ENCODE measurements around the gene HSD3B2. TPM values are rescaled to one million over a fixed set of nuclear protein-coding genes. Genes with fewer than 3 reads are reported as not detected.

The HSD3B2 gene
- total RNA-seq, 1 donor from 2014 or later: not detected

DNA sequence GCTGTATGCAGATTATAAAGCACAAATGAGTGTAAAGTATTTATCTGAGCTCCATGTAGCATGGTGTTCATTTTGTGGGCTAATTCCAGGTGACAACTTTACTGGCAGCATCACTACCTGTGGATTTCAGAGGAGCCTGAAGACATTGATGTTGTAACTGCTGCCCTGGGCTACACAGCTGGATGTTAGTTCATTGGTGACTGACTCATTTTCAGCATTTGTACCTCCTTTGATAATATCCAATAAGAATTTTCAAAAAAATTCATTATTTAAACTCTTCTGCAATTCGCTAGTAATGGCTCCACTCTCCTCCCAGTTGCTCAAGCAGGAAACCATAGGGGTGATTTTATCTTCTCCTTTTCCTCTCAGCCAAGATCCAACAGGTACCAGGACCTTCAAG lies 54.8 kb downstream of the HSD3B2 start:
- Mint-ChIP-seq H3K4me3 (ENCODE audit: low read depth) (no peak overlapping the region), H3K9me3 (ENCODE audit: low read depth) (no peaks in the 10 kb centered on the region), H3K27ac (no peak overlapping the region), H3K27me3 (peaks cover 13% of the 10 kb centered on the region), H3K36me3 (ENCODE audit: insufficient read depth) (no peaks in the 10 kb centered on the region), H3K4me1 (ENCODE audit: low read depth) (peaks cover 2% of the 10 kb centered on the region)
- DNase-seq (ENCODE audit: low spot score, unreplicated experiment): no peak
- TF ChIP-seq, protein P1, sequence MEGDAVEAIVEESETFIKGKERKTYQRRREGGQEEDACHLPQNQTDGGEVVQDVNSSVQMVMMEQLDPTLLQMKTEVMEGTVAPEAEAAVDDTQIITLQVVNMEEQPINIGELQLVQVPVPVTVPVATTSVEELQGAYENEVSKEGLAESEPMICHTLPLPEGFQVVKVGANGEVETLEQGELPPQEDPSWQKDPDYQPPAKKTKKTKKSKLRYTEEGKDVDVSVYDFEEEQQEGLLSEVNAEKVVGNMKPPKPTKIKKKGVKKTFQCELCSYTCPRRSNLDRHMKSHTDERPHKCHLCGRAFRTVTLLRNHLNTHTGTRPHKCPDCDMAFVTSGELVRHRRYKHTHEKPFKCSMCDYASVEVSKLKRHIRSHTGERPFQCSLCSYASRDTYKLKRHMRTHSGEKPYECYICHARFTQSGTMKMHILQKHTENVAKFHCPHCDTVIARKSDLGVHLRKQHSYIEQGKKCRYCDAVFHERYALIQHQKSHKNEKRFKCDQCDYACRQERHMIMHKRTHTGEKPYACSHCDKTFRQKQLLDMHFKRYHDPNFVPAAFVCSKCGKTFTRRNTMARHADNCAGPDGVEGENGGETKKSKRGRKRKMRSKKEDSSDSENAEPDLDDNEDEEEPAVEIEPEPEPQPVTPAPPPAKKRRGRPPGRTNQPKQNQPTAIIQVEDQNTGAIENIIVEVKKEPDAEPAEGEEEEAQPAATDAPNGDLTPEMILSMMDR (IDR thresholded peaks at IDR 0.05; ENCODE audit: unreplicated experiment): no peak

DNA sequence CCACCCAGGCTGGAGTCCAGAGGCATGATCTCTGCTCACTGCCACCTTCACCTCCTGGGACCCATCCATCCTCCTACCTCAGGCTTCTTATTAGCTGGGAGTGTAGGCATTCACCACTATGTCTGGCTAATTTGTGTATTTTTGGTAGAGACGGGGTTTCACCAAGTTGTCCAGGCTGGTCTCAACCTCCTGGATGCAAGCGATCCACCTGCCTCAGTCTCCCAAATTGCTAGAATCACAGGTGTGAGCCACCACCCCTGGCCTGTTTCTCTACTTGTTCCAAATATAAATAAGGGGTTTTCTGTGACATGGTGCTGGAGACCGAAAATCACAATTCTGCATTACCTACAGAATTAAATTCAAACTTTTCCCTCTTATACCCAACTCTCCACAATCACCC lies 55.4 kb downstream of the HSD3B2 start:
- H3K4me1 Mint-ChIP-seq (ENCODE audit: low read depth): peaks cover 2% of the 10 kb centered on the region
- H3K27me3 Mint-ChIP-seq: peaks cover 16% of the 10 kb centered on the region
- H3K36me3 Mint-ChIP-seq (ENCODE audit: insufficient read depth): no peaks in the 10 kb centered on the region
- DNase-seq (ENCODE audit: low spot score, unreplicated experiment): no peak
- no peaks in the 10 kb centered on the region for H3K9me3 Mint-ChIP-seq (ENCODE audit: low read depth)
- no peak overlapping the region for H3K4me3 Mint-ChIP-seq (ENCODE audit: low read depth)
- no peak overlapping the region for H3K27ac Mint-ChIP-seq
- TF ChIP-seq, protein P1 (IDR thresholded peaks at IDR 0.05; ENCODE audit: unreplicated experiment): no peak

DNA sequence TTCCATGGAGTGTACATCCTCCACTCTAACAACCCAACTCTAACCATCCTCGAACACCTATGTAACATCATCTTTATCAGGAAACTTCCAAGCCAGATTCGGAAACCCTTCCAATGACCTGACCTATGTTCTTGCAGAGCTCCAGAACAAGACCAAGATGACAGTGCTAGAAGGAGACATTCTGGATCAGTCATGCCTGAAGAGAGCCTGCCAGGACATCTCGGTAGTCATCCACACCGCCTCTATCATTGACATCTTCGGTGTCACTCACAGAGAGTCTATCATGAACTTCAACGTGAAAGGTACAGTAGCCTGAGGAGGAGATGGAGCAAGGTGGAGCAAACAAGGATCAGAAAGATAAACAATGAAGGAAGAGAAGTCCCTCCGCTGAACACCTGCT lies 56.0 kb downstream of the HSD3B2 start:
- Mint-ChIP-seq H3K27me3 (peaks cover 18% of the 10 kb centered on the region), H3K4me1 (ENCODE audit: low read depth) (peaks cover 3% of the 10 kb centered on the region), H3K4me3 (ENCODE audit: low read depth) (no peak overlapping the region), H3K36me3 (ENCODE audit: insufficient read depth) (no peaks in the 10 kb centered on the region), H3K27ac (no peak overlapping the region), H3K9me3 (ENCODE audit: low read depth) (no peaks in the 10 kb centered on the region)
- TF ChIP-seq, protein P1 (IDR thresholded peaks at IDR 0.05; ENCODE audit: unreplicated experiment): no peak
- no peak for DNase-seq (ENCODE audit: low spot score, unreplicated experiment)

DNA sequence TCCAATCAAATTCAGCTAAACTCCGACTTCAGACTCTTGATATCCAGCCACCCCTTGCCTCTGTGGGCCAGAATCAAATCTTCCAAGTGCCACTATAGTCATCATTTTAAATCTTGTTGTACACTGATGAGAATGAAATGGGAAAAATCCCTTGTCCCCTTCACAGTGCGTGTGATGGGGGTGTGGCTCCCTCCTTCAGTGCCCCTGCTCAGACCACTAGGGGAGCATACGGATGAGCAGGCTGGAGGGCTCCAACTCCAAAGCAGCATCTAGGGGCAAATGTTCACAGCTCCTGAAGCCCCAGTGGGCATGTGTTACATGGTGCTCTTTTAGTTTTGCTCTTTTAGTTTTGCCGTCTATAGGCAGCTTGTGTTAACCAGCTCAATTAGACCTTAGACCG lies 56.6 kb downstream of the HSD3B2 start:
- H3K27me3 Mint-ChIP-seq: peaks cover 19% of the 10 kb centered on the region
- H3K4me1 Mint-ChIP-seq (ENCODE audit: low read depth): peaks cover 4% of the 10 kb centered on the region
- H3K9me3 Mint-ChIP-seq (ENCODE audit: low read depth): no peaks in the 10 kb centered on the region
- no peak overlapping the region for H3K27ac Mint-ChIP-seq
- TF ChIP-seq, protein P1 (IDR thresholded peaks at IDR 0.05; ENCODE audit: unreplicated experiment): no peak
- no peak overlapping the region for H3K4me3 Mint-ChIP-seq (ENCODE audit: low read depth)
- no peaks in the 10 kb centered on the region for H3K36me3 Mint-ChIP-seq (ENCODE audit: insufficient read depth)
- DNase-seq (ENCODE audit: low spot score, unreplicated experiment): no peak

DNA sequence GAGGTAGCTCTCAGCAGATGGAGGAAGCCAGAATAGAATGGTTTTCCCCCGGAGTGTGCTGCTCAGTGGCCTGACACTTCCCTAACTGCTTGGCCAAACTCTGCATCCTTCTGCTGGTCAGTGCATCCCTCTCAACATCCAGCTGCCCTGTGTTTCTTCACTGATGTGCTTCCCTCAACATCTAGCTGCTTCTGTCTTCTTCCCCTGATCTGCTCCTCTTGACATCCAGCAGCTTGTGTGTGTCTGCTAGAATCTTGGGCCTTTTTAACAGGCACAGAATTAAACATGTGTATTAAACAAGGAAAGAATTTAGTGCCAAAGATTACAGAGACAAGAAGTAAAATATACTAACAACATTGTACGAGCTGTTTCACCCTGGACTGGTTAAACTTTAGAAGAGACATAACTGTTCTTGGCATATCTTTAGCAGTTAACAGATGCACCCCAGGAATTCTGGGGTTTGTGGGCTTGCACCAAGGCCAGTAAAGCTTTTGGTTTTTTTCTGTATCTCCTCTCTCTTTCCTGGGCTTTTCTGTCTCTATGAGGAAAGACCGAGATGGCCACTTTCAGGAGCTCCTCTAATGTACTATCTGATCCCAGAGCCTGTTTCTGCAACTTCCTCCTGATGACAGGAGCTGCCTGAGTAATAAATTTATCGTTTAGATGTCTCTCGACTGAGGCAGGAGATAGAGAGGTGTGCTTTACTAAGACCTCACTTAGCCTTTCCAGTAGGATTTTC lies 57.3 kb downstream of the HSD3B2 start:
- DNase-seq (ENCODE audit: low spot score, unreplicated experiment): no peak
- H3K9me3 Mint-ChIP-seq (ENCODE audit: low read depth): no peaks in the 10 kb centered on the region
- H3K36me3 Mint-ChIP-seq (ENCODE audit: insufficient read depth): no peaks in the 10 kb centered on the region
- TF ChIP-seq, protein P1 (IDR thresholded peaks at IDR 0.05; ENCODE audit: unreplicated experiment): no peak
- H3K27ac Mint-ChIP-seq: no peak overlapping the region
- H3K4me3 Mint-ChIP-seq (ENCODE audit: low read depth): no peak overlapping the region
- H3K27me3 Mint-ChIP-seq: peaks cover 19% of the 10 kb centered on the region
- H3K4me1 Mint-ChIP-seq (ENCODE audit: low read depth): peaks cover 4% of the 10 kb centered on the region

Other genes with a start within 250 kb of the HSD3B2 start
- gene HAO2, start 46.4 kb upstream of the HSD3B2 start, total RNA-seq: not detected in 2 replicates
- gene HSD3B1, start 92.1 kb downstream of the HSD3B2 start, total RNA-seq: not detected in 2 replicates
- gene ZNF697, start 233.1 kb downstream of the HSD3B2 start, total RNA-seq: 21.3 and 22.3 TPM in 2 replicates

All from progenitor cell of endocrine pancreas (in vitro differentiated cells).